ENCODE data around the gene TCERG1.
A peak's percentile ranks its signal among the peaks of the same experiment; 100 is the strongest.

Gene TCERG1

GRCh38 chr5:146446861-146447733 is at the start of gene TCERG1:
TSS of gene TCERG1 (plus strand) at chr5:146447333. CDS start at chr5:146447350, 17 bp downstream.
- FAIRE-seq: peak; percentile 97

DNA sequence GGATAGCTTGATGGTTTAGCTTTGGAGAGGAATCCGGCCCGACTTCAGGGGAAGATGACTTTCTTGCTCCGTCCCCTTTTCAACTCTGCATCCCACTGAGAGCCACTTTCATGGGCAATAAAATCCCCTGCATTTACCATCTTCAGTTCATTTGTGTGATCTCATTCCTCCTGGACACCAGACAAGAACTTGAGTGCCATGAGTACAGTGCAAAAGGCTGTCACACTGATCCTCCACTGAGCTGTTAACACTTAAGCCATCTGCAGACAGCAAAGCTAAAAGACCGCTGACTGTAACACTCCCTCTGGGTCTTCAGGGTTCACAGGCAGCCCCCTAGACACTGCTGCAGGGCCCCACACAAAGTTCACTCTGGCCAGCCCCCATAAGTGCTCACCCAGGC is 48.3 kb upstream of the TCERG1 start:
- no peak for FAIRE-seq

DNA sequence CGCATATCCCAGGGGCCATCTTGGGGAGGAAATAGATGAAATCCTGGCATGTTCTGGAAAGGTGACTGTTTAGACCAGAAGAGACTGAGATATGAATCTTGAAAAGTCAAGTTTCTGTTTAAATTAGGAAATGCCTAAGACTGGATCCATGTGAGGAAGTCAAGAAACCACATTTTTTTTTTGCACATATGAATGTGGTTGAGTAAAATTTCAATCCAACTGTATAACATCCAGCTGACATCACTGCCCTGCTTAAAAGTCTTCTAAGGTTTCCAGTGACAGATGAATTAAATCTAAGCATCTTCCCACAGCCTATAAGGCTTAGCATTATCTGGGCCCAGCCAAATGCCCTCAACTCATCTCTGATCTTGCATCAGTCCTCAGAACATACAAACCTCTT is 47.7 kb upstream of the TCERG1 start:
- FAIRE-seq: no peak

DNA sequence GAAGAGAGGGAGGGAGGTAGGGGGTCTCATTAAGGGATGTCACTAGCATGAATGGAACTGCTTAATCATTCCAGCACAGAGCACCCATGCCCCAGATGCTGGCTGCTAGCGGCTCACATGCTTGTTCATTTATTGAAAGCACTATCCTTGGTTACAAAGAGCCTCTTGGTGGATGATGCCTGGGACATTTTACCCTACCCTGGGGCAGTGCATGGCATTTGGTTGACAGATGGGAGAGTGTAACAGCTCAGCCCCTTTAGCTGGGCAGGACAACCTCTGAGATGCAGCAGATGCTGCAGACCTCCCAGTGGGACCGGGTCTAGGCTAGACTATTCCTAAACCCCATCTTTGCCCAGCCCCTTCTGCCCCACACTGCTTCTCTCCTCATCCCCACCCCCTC is 46.9 kb upstream of the TCERG1 start:
- FAIRE-seq: no peak

DNA sequence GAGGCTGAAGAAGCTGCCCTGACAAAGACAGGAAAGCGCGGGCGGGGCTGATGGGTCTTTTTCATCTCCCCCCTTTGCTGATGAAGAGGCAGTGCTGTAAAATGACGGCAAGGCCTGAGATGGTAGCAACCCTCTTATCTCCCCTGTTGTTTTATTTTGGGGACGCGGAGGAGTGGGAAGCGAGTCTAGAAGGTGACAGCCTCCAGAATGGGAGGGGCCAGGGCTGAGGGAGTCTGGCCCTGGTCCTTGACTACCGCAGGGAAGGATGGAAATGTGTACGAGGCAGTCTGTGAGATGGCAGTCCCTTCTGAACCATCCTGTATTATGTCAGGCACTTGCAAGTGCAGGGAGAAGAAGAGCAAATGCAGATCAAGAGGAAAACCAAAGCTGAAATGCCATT is 46.1 kb upstream of the TCERG1 start:
- no peak for FAIRE-seq

GRCh38 chr5:146402949-146403348 is 44.2 kb upstream of the TCERG1 start:
- no peak for FAIRE-seq

- FAIRE-seq: no peak
Observed at GRCh38 chr5:146409054-146409671, 38.0 kb upstream of the TCERG1 start.

- FAIRE-seq: no peak
Observed at GRCh38 chr5:146410272-146410671, 36.9 kb upstream of the TCERG1 start.

- FAIRE-seq: no peak
Observed at GRCh38 chr5:146419696-146420095, 27.4 kb upstream of the TCERG1 start.

DNA sequence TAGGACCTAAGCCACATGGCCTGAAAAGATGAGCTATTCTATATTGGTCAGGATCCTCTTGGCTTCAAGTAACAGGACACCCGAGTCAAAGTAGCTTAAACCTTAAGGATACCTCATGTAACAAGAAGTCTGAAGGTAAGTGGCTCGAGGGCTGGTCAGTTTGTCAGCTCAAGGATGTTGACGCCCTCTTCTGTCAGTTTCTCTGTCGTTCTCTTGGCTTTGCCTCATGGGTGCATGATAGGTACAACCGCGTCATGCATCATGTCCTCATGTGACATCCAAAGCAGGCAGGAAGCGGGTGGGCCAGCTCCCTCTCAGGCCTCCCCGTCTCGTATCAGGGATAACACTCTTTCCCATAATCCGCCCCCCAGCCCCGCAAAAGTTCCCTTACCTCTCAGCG is 22.1 kb upstream of the TCERG1 start:
- FAIRE-seq: no peak

- no peak for FAIRE-seq
Observed at GRCh38 chr5:146426305-146426704, 20.8 kb upstream of the TCERG1 start.

DNA sequence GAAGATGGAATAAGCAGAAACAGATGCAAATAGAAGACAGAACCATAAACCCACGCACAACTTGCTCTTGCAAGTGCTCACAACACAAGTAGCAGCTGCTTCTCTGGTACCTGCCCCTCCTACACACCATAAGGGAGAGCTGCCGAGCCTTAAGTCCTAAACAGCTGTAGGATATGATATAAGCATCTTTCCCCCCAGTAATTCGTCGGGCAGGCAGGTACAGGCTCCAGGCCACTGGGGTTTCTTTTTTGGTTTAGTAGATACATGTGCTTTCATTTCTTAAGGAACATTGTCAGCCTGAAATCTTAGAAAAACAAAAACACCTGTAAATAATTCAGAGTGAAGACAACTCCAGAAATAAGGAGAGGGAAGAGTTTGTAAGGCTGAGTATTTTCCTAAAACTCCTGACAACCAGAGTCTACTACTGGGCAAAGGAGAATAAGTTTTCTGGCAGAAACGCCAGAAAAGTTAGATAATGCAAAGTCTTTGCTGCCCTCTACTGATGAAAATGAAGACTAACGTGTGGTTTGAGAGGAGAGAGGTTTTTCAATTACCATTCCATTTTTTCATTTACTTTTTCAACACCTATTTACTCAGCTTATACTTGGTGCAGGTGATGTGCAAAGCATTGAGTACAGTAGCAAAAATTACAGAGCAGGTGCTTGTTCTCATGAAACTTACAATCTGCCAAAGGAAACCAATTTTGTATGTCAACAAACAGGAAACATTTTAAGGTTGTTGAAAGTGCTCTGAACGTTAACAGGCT is 20.1 kb upstream of the TCERG1 start:
- peak; percentile 74 for FAIRE-seq

GRCh38 chr5:146427619-146427997 is 19.5 kb upstream of the TCERG1 start:
- no peak for FAIRE-seq

GRCh38 chr5:146428658-146429057 is 18.5 kb upstream of the TCERG1 start:
- FAIRE-seq: no peak

GRCh38 chr5:146440353-146440752 is 6.8 kb upstream of the TCERG1 start:
- no peak for FAIRE-seq

GRCh38 chr5:146440870-146441495 is 6.2 kb upstream of the TCERG1 start:
- no peak for FAIRE-seq

DNA sequence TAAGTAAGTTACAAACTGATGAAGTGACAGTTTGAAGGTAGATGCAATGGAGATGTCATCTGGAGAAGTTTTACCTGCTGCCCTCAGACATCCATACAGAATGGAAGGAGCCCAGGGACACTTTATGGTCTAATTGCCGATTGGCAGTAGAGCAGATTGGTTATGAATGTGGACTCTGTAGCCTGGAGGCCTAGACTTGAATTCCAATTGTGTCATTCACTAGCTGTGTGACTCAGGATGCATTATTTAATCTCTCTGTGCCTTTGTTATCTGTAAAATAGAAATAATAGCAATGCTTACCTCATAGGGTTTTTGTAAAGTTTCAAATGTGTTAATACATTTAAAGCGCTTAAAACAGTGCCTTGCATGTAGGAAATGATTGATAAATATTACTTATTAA is 5.2 kb upstream of the TCERG1 start:
- FAIRE-seq: no peak

- no peak for FAIRE-seq
Observed at GRCh38 chr5:146447734-146448380, 724 bp downstream of the TCERG1 start.

DNA sequence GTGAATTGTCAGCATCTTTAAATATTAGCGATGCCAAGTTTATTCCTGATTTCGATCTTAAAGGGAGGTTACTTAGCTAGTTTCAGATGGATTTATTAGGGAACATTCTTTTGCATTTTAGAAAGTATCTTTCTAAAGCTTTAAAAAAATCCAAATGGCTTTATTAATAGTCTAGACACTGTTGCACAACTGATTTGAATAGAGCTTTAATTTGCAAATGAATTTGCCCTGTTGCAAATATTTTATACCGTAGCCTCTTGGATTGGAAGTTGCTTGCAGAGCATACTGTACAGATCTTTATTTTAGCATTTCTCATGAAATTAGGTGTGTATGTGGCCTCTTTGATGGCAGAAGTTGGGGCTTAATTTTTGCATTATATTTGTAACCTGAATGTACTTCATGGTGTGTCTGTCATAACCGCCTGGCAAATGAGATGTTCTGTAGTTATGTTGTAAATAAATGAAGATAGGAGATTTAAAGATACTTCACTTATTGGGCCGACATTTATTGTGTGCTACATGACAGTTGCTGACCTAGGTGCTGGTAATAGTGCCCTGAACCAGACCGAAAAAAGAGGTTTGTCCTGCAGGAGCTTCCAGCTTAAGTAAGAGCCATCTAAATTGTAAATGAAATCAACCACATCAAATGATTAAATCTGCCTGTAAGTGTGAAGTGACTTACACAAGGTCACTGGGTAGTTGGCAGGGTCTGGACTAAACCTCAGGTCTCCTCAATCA is 1.8 kb downstream of the TCERG1 start:
- FAIRE-seq: no peak

GRCh38 chr5:146450002-146450401 is 2.9 kb downstream of the TCERG1 start:
- FAIRE-seq: no peak

GRCh38 chr5:146451411-146451810 is 4.3 kb downstream of the TCERG1 start:
- no peak for FAIRE-seq

DNA sequence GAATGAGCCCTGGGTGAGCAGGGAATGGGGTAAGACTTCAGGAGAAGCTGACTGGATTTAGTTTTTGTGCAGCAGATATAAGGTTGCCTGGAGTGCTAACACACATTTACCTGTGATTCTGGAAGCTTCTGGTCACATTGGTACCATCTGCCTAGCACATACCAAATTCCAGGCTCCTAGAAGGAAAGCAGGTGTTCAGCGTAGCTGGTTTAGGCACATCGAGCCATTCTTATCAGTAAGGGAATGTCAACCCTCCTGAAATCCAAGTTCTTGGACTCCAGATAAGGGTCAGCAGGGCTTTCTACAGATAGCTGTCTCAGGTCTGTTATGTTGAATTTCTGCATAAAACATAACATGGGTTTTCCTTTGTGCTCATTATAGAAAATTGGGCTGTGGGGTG is 10.3 kb downstream of the TCERG1 start:
- FAIRE-seq: no peak
